ENCODE results near the gene ZNF343. TPM values are rescaled to one million over a fixed set of nuclear protein-coding genes. Genes with fewer than 3 reads are reported as not detected.
A peak's percentile ranks its signal among the peaks of the same experiment; 100 is the strongest.

ZNF343 gene
- total and polyA plus RNA-seq, 2 of the 8 experiments (the other 6 are each of a cell fraction or from before 2014, with no cell fraction given): 1.8 to 5.0 TPM

- Histone ChIP-seq H3K79me1 (ENCODE audit: low read depth, low read length) (no peaks in the 10 kb centered on the region), H3K27me3 (replicated peaks in 1 of 4; ENCODE audit: control insufficient read depth in 3 of 4, extremely low read depth in 1 of 4, insufficient read depth in 3 of 4, low read length in 3 of 4) (peaks cover 4 to 55% (median 34%) of the 10 kb centered on the region in 4 experiments), H4K8ac (ENCODE audit: extremely low read depth, insufficient read depth, low read length) (no peak overlapping the region), H2AFZ (ENCODE audit: low read length) (no peak overlapping the region), H3K23ac (ENCODE audit: insufficient read length) (no peak overlapping the region), H4K5ac (ENCODE audit: insufficient read length, low read depth, low read length) (no peak overlapping the region), H3K4me2 (ENCODE audit: insufficient read depth in 1 of 2, low read depth in 2 of 2, low read length in 2 of 2) (no peak overlapping the region), H3K4me1 (replicated peaks in 1 of 4; ENCODE audit: control insufficient read depth in 3 of 4, insufficient read depth in 4 of 4, low read length in 3 of 4) (no peaks in the 10 kb centered on the region), H2BK12ac (ENCODE audit: low read depth, low read length) (no peak overlapping the region), H3K27ac (ENCODE audit: low read depth, low read length) (no peak overlapping the region), H2BK20ac (ENCODE audit: low read length) (no peak overlapping the region), H3K36me3 (ENCODE audit: control insufficient read depth in 2 of 4, insufficient read depth in 4 of 4, low read length in 3 of 4) (no peaks in the 10 kb centered on the region), H3K14ac (ENCODE audit: insufficient read length) (no peak overlapping the region), H3K79me2 (ENCODE audit: control insufficient read depth in 1 of 2, insufficient read depth in 2 of 2, low read length in 2 of 2) (no peaks in the 10 kb centered on the region), H2AK5ac (ENCODE audit: low read depth, low read length) (no peak overlapping the region), H2BK15ac (ENCODE audit: low read length) (no peak overlapping the region; the same call in 1 of the 2 replicates), H2BK5ac (ENCODE audit: low read depth, low read length) (no peak overlapping the region), H4K20me1 (replicated peaks in 1 of 2; ENCODE audit: control insufficient read depth in 1 of 2, insufficient read depth in 2 of 2, low read length in 2 of 2) (no peaks in the 10 kb centered on the region), H3K9ac (replicated peaks in 1 of 4; ENCODE audit: extremely low read depth in 1 of 4, low read depth in 3 of 4, low read length in 3 of 4) (no peak overlapping the region), H3K23me2 (ENCODE audit: low read depth, low read length) (peaks cover 12% of the 10 kb centered on the region), H4K91ac (replicated peaks; ENCODE audit: insufficient read length, low read length) (no peak overlapping the region), H3K56ac (replicated peaks; ENCODE audit: insufficient read length, low read depth, low read length) (no peak overlapping the region), H3K4ac (replicated peaks; ENCODE audit: insufficient read length, low read depth, low read length) (no peak overlapping the region), H3K9me3 (ENCODE audit: insufficient read depth in 2 of 2, low read depth in 1 of 2, low read length in 1 of 2) (no peaks in the 10 kb centered on the region), H3K4me3 (ENCODE audit: extremely low read depth in 1 of 4, insufficient read depth in 2 of 4, low read depth in 3 of 4, low read length in 4 of 4) (no peak overlapping the region), H3K18ac (ENCODE audit: extremely low read depth, low read length) (no peak overlapping the region), H2BK120ac (replicated peaks; ENCODE audit: low read depth, low read length) (no peak overlapping the region)
- ChIA-PET CTCF (ENCODE audit: partially characterized antibody) (interaction anchor here (0.7 to 4.6 kb wide), 59 partner anchors 9 to 1273 kb away, joined by 3 to 35 read pairs (median 4); partner anchors contain the start of genes NOP56, SNRPB, TMC2 and ZNF343), POLR2A (ENCODE audit: partially characterized antibody) (interaction anchor here (1.2 to 1.6 kb wide), 3 partner anchors 52 to 131 kb away, joined by 3 to 10 read pairs (median 5); partner anchors contain the start of gene NOP56)
- peak in 1 of 2 experiments; percentile 78 for DNase-seq (ENCODE audit: low read depth in 1 of 2, low spot score in 2 of 2)
- TF ChIP-seq RAD21 (IDR thresholded peaks at IDR 0.05 in 1 of 2, conservative IDR thresholded peaks at IDR 0.05 in 1 of 2; ENCODE audit: low read depth in 2 of 2, low read length in 2 of 2): peak; percentile 34 to 43; a peak in 3 of 4 replicates
- TF ChIP-seq, protein P1, sequence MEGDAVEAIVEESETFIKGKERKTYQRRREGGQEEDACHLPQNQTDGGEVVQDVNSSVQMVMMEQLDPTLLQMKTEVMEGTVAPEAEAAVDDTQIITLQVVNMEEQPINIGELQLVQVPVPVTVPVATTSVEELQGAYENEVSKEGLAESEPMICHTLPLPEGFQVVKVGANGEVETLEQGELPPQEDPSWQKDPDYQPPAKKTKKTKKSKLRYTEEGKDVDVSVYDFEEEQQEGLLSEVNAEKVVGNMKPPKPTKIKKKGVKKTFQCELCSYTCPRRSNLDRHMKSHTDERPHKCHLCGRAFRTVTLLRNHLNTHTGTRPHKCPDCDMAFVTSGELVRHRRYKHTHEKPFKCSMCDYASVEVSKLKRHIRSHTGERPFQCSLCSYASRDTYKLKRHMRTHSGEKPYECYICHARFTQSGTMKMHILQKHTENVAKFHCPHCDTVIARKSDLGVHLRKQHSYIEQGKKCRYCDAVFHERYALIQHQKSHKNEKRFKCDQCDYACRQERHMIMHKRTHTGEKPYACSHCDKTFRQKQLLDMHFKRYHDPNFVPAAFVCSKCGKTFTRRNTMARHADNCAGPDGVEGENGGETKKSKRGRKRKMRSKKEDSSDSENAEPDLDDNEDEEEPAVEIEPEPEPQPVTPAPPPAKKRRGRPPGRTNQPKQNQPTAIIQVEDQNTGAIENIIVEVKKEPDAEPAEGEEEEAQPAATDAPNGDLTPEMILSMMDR (IDR thresholded peaks at IDR 0.05; ENCODE audit: control extremely low read depth in 1 of 3, insufficient read depth in 1 of 3, low read depth in 1 of 3, low read length in 3 of 3): peak; percentile 60 to 88 (median 86)
- TF ChIP-seq PHF8 (conservative IDR thresholded peaks at IDR 0.05; ENCODE audit: low read depth, low read length): no peak
- 30% methylated on average over 10 of the region's 10 CpGs; no CpG with 5 or more reads in 1 of the 2 experiments for WGBS, 2 experiments (ENCODE audit: extremely low coverage in 1 of 2, insufficient coverage in 1 of 2, insufficient read length in 1 of 2, insufficient replicate concordance in 2 of 2, low coverage in 1 of 2, low lambda C conversion rate in 2 of 2, missing lambda C conversion rate in 1 of 2)
- no peak for FAIRE-seq
Observed at GRCh38 chr20:2521369-2522305, 12.9 kb upstream of the ZNF343 start.

All from H1 (cell line).